Omental fat pad (tissue), 4 donors: ENCODE data around the gene DUSP5. TPM values are rescaled to one million over a fixed set of nuclear protein-coding genes. Genes with fewer than 3 reads are reported as not detected.

Experiments used
- ATAC-seq: fragments of 150-250 bp; one replicate; pipeline ENCODE4 v1.9.1; 2016; ENCODE audit warnings: mild to moderate bottlenecking, moderate library complexity; ENCODE audit not compliant: low FRiP score
- DNase-seq: peaks from one replicate; pipeline ENCODE4 v3.0.0-alpha.2; 2019; ENCODE audit warnings: low spot score
- CTCF ChIP-seq, 3 donors: fragments of 450-650 bp; IDR thresholded peaks; one replicate each; pipeline ENCODE4 v1.5.1; 2016 to 2017; ENCODE audit warnings: antibody characterized with exemption in 3 of 3, mild to moderate bottlenecking in 3 of 3, moderate library complexity in 2 of 3
- total RNA-seq, 4 donors: library from RNA; depleted of rRNA; stranded (reverse); fragments of >200 nt; gene quantifications; one replicate each; pipeline ENCODE4 v1.1.0, GENCODE V29; 2016

The DUSP5 gene
- total RNA-seq, 4 donors from 2014 or later, result 9.2 to 71.4 (median 41.4) TPM

DNA sequence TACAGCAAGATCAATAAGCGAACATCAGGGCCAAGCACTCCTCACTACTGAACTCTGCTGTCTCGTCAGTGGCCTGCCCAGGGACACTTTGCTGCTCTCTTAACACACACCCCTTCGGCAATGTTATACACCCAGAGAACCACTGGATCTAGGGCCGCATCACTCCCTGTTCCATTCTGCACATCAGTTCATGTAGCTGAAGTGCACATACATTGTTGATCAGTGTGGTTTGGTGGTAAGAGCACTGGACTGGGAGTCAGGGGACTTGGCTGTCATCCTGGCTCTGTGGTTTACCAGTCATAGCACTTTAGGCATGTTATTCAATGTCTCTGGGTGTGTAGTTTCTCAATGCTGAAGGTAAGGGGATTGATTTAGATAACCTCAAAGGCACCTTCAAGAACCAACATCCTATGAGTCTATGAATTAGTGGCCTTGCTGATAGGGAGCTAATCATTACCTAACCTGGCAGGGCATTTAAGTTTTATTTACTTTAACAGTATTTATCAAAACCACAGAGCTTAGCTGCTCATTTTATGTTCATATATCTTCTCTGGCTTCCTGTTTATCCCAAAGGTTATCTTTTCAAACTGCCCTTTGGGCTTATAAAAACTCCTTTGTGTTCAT lies 24.8 kb downstream of the DUSP5 start:
- no peak for TF ChIP-seq CTCF (IDR thresholded peaks at IDR 0.05)
- no peak for ATAC-seq
- no peak for DNase-seq

- DNase-seq (no peak), ATAC-seq (peak; percentile 28)
- TF ChIP-seq CTCF (IDR thresholded peaks at IDR 0.05), result no peak
Observed at GRCh38 chr10:110523736-110524135, 26.0 kb downstream of the DUSP5 start.

- TF ChIP-seq CTCF (IDR thresholded peaks at IDR 0.05), result no peak
- DNase-seq (no peak), ATAC-seq (no peak)
Observed at GRCh38 chr10:110524179-110524858, 26.6 kb downstream of the DUSP5 start.

- TF ChIP-seq CTCF (IDR thresholded peaks at IDR 0.05), result no peak
- DNase-seq (no peak), ATAC-seq (no peak)
Observed at GRCh38 chr10:110524859-110525232, 27.1 kb downstream of the DUSP5 start.

GRCh38 chr10:110525349-110526260 lies 27.9 kb downstream of the DUSP5 start:
- ATAC-seq (no peak), DNase-seq (no peak)
- TF ChIP-seq CTCF (IDR thresholded peaks at IDR 0.05), result no peak

- DNase-seq (no peak), ATAC-seq (no peak)
- TF ChIP-seq CTCF (IDR thresholded peaks at IDR 0.05), result no peak
Observed at GRCh38 chr10:110527731-110528171, 30.0 kb downstream of the DUSP5 start.
